B cell (primary cell): ENCODE measurements around the gene TOMM34. TPM values are rescaled to one million over a fixed set of nuclear protein-coding genes. Genes with fewer than 3 reads are reported as not detected.
A peak's percentile ranks its signal among the peaks of the same experiment; 100 is the strongest.

ENCODE experiments used
- ATAC-seq: fragments of 200-7000 bp; cut with Tn5 transposase; one replicate; pipeline ENCODE4 v1.10.0; 2021; ENCODE audit warnings: low read depth, mild to moderate bottlenecking, moderate number of reproducible peaks, moderate library complexity
- CTCF ChIA-PET: fragments of 350-600 bp; sonication (Branson Sonifier 250); formaldehyde crosslinking; loops from one replicate; lab custom pipeline; 2021; ENCODE audit warnings: antibody characterized with exemption, inconsistent platforms; lab: Charles Lee
- POLR2A ChIA-PET: fragments of 350-600 bp; sonication (Branson Sonifier 250); formaldehyde crosslinking; loops from one replicate; lab custom pipeline; 2021; ENCODE audit warnings: antibody characterized with exemption; lab: Charles Lee
- DNase-seq: peaks from one replicate; pipeline ENCODE4 v3.0.0; 2013
- H2AFZ ChIP-seq: 2 replicates; pipeline ENCODE4 v1.6.1; 2012; ENCODE audit warnings: mild to moderate bottlenecking, low read depth, low read length; ENCODE audit not compliant: insufficient read depth, poor library complexity, severe bottlenecking
- H3K27ac ChIP-seq, 2 donors: 1 replicate in 1 of 2; 2 replicates in 1 of 2; pipeline ENCODE4 v1.5.1; 2012 to 2013; ENCODE audit warnings: low read length in 2 of 2, mild to moderate bottlenecking in 2 of 2, moderate library complexity in 1 of 2
- H3K27me3 ChIP-seq, 4 experiments: fragments of 200-600 bp in 1 of 4; sonication (generic) in 1 of 4; replicated peaks in 1 of 4; 1 replicate in 2 of 4; 2 replicates in 2 of 4; pipeline versions ENCODE4 v1.6.1 to v1.7.0; 2013 to 2016; ENCODE audit warnings: low read length in 3 of 4, mild to moderate bottlenecking in 2 of 4, mixed read lengths in 1 of 4, moderate library complexity in 1 of 4; ENCODE audit not compliant: insufficient read depth in 4 of 4, control insufficient read depth in 3 of 4; ENCODE audit errors: control extremely low read depth in 1 of 4
- H3K36me3 ChIP-seq, 2 experiments: replicated peaks in 1 of 2; 1 replicate in 1 of 2; 2 replicates in 1 of 2; pipeline versions ENCODE4 v1.6.1 to v1.7.1; 2013; ENCODE audit warnings: low read length in 1 of 2; ENCODE audit not compliant: insufficient read depth in 2 of 2, control insufficient read depth in 1 of 2; ENCODE audit errors: control extremely low read depth in 1 of 2, extremely low read depth in 1 of 2
- H3K4me1 ChIP-seq, 2 donors: fragments of 200-600 bp in 1 of 2; sonication (generic) in 1 of 2; 1 replicate in 1 of 2; 2 replicates in 1 of 2; pipeline versions ENCODE4 v1.5.1 to v1.6.1; 2013 to 2017; ENCODE audit warnings: low read length in 2 of 2; ENCODE audit not compliant: control insufficient read depth in 2 of 2, insufficient read depth in 2 of 2
- H3K4me2 ChIP-seq: replicated peaks from 2 replicates; pipeline ENCODE3; 2012; ENCODE audit warnings: mild to moderate bottlenecking, low read depth, low read length; ENCODE audit not compliant: poor library complexity, severe bottlenecking
- H3K4me3 ChIP-seq, 5 experiments: fragments of 200-600 bp in 1 of 5; sonication (generic) in 1 of 5; 1 replicate in 3 of 5; 2 replicates in 2 of 5; pipeline versions ENCODE4 v1.5.1 to v1.7.0; 2011 to 2016; ENCODE audit warnings: low read length in 4 of 5, mild to moderate bottlenecking in 4 of 5, low read depth in 2 of 5, control low read depth in 1 of 5, moderate library complexity in 1 of 5; ENCODE audit not compliant: insufficient read depth in 1 of 5; ENCODE audit errors: control extremely low read depth in 1 of 5, extremely low read depth in 1 of 5
- H3K79me2 ChIP-seq: fragments of 200-600 bp; sonication (generic); one replicate; pipeline ENCODE4 v1.6.0; 2016; ENCODE audit warnings: low read length; ENCODE audit not compliant: control insufficient read depth, insufficient read depth
- H3K9ac ChIP-seq: fragments of 200-600 bp; sonication (generic); 2 replicates; pipeline ENCODE4 v1.6.1; 2017; ENCODE audit warnings: mild to moderate bottlenecking, low read length, moderate library complexity
- H3K9me3 ChIP-seq, 3 donors: one replicate each; pipeline versions ENCODE4 v1.6.1 to v1.7.1; 2013; ENCODE audit warnings: low read length in 2 of 3; ENCODE audit not compliant: control insufficient read depth in 2 of 3, insufficient read depth in 1 of 3; ENCODE audit errors: control extremely low read depth in 1 of 3
- H4K20me1 ChIP-seq: 2 replicates; pipeline ENCODE4 v1.6.0; 2012; ENCODE audit warnings: mild to moderate bottlenecking, low read length; ENCODE audit not compliant: insufficient read depth, control insufficient read depth, poor library complexity, severe bottlenecking
- H3K27ac Mint-ChIP-seq: one replicate; pipeline ENCODE4 v1.8.0; 2021; ENCODE audit warnings: mixed read lengths
- H3K27me3 Mint-ChIP-seq: one replicate; pipeline ENCODE4 v1.8.0; 2021; ENCODE audit warnings: mixed read lengths
- H3K4me1 Mint-ChIP-seq: one replicate; pipeline ENCODE4 v1.8.0; 2021; ENCODE audit warnings: mixed read lengths
- H3K4me3 Mint-ChIP-seq: one replicate; pipeline ENCODE4 v1.8.0; 2021; ENCODE audit warnings: mixed read lengths
- H3K9me3 Mint-ChIP-seq: one replicate; pipeline ENCODE4 v1.8.0; 2022; ENCODE audit warnings: mixed read lengths; ENCODE audit not compliant: insufficient read depth
- EZH2 ChIP-seq: IDR thresholded peaks from 2 replicates; pipeline ENCODE4 v1.6.1; 2012; ENCODE audit warnings: borderline replicate concordance, low read depth, mild to moderate bottlenecking, moderate library complexity, low read length; ENCODE audit not compliant: insufficient read depth, poor library complexity, severe bottlenecking
- WGBS: methylation state at CpG from one replicate; pipeline ENCODE4 v1.1.5; 2013; ENCODE audit warnings: missing lambda C conversion rate; ENCODE audit not compliant: insufficient coverage; 5-methylcytosine and 5-hydroxymethylcytosine counted together
- intact Hi-C: fragments of 100-400 bp; cut with micrococcal nuclease; formaldehyde crosslinking; loops from one replicate; pipeline ENCODE4 v1.10.0; 2022
- polyA plus RNA-seq: library from polyadenylated mRNA; depleted of rRNA; stranded (reverse); fragments of >200 nt; gene quantifications from 2 replicates; pipeline ENCODE4 v1.2.3, GENCODE V29; 2012
- total RNA-seq, 2 donors: library from RNA; stranded (reverse); fragments of 120-200 nt in 1 of 2; gene quantifications; 1 replicate in 1 of 2; 2 replicates in 1 of 2; pipeline versions ENCODE4 v1.2.3 to v1.2.4, GENCODE V29; 2013 to 2022
- TF ChIP-seq, protein P1 (sequence below): fragments of 200-600 bp; IDR thresholded peaks from one replicate; pipeline ENCODE4 v1.8.0; 2022; ENCODE audit warnings: antibody characterized with exemption, mild to moderate bottlenecking

Gene TOMM34
- total and polyA plus RNA-seq, 2 donors (not counting 1 experiment from before 2014, with no cell fraction given): 19.1 to 21.8 TPM

DNA sequence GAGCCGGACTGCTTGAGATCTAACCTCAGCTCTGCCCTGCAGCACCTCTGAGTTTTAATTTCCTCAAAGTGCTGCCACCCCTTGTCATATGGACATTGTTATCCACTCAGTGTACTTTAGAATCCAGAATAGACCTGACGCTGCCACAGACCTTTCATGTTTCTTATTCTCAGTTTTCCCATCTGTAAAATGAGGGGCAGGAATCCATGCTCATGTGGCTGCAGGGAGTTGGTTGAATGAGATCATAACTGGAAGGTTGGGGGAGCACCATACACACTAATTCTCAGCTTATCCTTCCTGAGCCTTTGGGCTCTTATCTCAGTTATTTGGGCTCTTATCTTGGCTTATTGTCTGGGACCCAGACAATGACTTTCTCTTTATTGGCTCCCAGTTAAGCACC is 48.0 kb downstream of the TOMM34 start:
- Histone ChIP-seq H3K4me2 (no peak overlapping the region), H3K79me2 (peaks cover 14% of the 10 kb centered on the region), H3K9ac (no peak overlapping the region), H3K27me3 (no peaks in the 10 kb centered on the region), H3K36me3 (peaks cover 0 to 27% of the 10 kb centered on the region in 2 experiments), H3K4me3 (no peak overlapping the region), H4K20me1 (peaks cover under 1% of the 10 kb centered on the region), H2AFZ (no peak overlapping the region), H3K9me3 (no peaks in the 10 kb centered on the region), H3K27ac (no peak overlapping the region), H3K4me1 (peaks cover 13 to 18% of the 10 kb centered on the region in 2 donors)
- Mint-ChIP-seq H3K27me3 (no peaks in the 10 kb centered on the region), H3K4me3 (no peak overlapping the region), H3K9me3 (no peaks in the 10 kb centered on the region), H3K27ac (no peak overlapping the region), H3K4me1 (peaks cover 24% of the 10 kb centered on the region)
- TF ChIP-seq EZH2: no peak
- TF ChIP-seq, protein P1, sequence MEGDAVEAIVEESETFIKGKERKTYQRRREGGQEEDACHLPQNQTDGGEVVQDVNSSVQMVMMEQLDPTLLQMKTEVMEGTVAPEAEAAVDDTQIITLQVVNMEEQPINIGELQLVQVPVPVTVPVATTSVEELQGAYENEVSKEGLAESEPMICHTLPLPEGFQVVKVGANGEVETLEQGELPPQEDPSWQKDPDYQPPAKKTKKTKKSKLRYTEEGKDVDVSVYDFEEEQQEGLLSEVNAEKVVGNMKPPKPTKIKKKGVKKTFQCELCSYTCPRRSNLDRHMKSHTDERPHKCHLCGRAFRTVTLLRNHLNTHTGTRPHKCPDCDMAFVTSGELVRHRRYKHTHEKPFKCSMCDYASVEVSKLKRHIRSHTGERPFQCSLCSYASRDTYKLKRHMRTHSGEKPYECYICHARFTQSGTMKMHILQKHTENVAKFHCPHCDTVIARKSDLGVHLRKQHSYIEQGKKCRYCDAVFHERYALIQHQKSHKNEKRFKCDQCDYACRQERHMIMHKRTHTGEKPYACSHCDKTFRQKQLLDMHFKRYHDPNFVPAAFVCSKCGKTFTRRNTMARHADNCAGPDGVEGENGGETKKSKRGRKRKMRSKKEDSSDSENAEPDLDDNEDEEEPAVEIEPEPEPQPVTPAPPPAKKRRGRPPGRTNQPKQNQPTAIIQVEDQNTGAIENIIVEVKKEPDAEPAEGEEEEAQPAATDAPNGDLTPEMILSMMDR: no peak
- ATAC-seq (no peak), DNase-seq (no peak)
- POLR2A ChIA-PET: no interaction called here
- CTCF ChIA-PET: interaction anchor here (1.1 kb wide), 1 partner anchor 27 kb away, joined by 3 read pairs; the partner anchor contains the start of gene YWHAB
- intact Hi-C loops: no loop called here
- 100% methylated on average over 1 of the region's 2 CpGs for WGBS

DNA sequence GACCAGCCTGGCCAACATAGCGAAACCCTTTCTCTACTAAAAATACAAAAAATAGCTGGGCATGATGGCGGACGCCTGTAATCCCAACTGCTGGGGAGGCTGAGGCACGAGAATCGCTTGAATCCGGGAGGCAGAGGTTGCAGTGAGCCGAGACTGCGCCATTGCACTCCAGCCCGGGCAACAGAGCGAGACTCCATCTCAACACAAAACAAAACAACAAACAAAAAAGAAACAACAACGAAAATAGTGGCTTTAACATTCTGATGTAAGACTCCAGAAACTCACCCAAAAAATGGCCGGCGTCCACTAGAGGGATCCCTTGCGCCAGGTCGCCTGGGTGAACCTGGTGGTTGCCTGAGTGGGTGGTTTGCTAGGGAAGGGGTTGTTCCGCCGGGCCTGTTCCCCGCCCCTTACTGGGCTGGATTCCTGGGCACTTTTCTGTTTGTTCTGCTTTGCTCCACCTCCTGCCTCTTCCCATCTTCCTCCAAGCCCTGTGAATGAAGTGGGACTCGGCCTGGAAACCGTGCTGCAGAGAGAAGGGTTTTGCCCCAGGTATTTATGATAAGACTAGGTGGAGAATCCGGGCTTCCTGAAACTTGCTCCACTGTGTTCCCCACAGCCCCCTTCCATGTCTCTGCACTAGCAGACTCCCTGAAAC is 48.8 kb downstream of the TOMM34 start:
- peak overlapping the region; percentile 41 for H3K27ac Mint-ChIP-seq
- CTCF ChIA-PET: interaction anchor here (1.1 to 1.3 kb wide), 2 partner anchors 26 to 184 kb away, joined by 3 to 5 read pairs; partner anchors contain the start of gene YWHAB
- no peak overlapping the region for H2AFZ ChIP-seq

More for the DNA sequence above, 48.8 kb downstream of the TOMM34 start:
- Histone ChIP-seq H4K20me1 (peaks cover 7% of the 10 kb centered on the region), H3K27ac (no peak overlapping the region), H3K4me3 (no peak overlapping the region), H3K9me3 (no peaks in the 10 kb centered on the region), H3K4me1 (peaks cover 13 to 18% of the 10 kb centered on the region in 2 donors), H3K27me3 (no peaks in the 10 kb centered on the region), H3K79me2 (peaks cover 14% of the 10 kb centered on the region), H3K4me2 (no peak overlapping the region), H3K9ac (no peak overlapping the region), H3K36me3 (peaks cover 0 to 28% of the 10 kb centered on the region in 2 experiments)
- WGBS: 76% methylated on average over 16 of the region's 21 CpGs
- no peaks in the 10 kb centered on the region for H3K9me3 Mint-ChIP-seq
- peak; percentile 58 for DNase-seq
- no peaks in the 10 kb centered on the region for H3K27me3 Mint-ChIP-seq
- POLR2A ChIA-PET: no interaction called here
- peaks cover 24% of the 10 kb centered on the region for H3K4me1 Mint-ChIP-seq
- ATAC-seq: no peak
- peak overlapping the region; percentile 72 for H3K4me3 Mint-ChIP-seq
- TF ChIP-seq EZH2: no peak
- TF ChIP-seq, protein P1: peak; percentile 56
- intact Hi-C loops: loop anchor here (2.0 kb wide), 2 partner anchors 49 to 185 kb away; partner anchors contain the start of gene TOMM34
